HG03045 (cell line): ENCODE results near the gene TBC1D13.
"Not testable (repeated sequence)": the region's sequence is repeated elsewhere in the genome, so short reads cannot be mapped to it uniquely, and the experiment has no call there.

Source experiments
- ATAC-seq: cut with Tn5 transposase; IDR thresholded peaks from one replicate; pipeline ENCODE4 v1.9.1; 2021; ENCODE audit warnings: mild to moderate bottlenecking, moderate library complexity; ENCODE audit not compliant: unreplicated experiment

Gene TBC1D13, protein sequence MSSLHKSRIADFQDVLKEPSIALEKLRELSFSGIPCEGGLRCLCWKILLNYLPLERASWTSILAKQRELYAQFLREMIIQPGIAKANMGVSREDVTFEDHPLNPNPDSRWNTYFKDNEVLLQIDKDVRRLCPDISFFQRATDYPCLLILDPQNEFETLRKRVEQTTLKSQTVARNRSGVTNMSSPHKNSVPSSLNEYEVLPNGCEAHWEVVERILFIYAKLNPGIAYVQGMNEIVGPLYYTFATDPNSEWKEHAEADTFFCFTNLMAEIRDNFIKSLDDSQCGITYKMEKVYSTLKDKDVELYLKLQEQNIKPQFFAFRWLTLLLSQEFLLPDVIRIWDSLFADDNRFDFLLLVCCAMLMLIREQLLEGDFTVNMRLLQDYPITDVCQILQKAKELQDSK

GRCh38 chr9:128786681-128787601, at the start of gene TBC1D13:
TSS of gene TBC1D13 (plus strand) at chr9:128787253. CDS start at chr9:128787354, 101 bp downstream.
- peak; percentile 89 for ATAC-seq

GRCh38 chr9:128742401-128742800, 44.7 kb upstream of the TBC1D13 start:
- no peak for ATAC-seq

DNA sequence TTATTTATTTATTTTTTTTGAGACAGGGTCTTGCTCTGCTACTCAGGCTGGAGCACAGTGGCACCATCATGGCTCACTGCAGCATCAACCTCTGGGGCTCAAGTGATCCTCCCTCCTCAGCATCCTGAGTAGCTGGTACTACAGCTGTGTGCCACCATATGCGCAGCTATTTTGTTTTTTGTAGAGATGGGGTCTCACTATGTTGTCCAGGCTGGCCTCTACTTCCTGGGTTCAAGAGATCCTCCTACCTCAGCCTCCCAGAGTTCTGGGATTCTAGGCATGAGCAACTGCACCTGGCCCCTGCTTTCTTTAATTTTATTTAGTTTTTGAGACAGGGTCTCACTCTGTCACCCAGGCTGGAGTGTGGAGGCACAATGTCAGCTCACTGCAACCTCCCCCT, 43.6 kb upstream of the TBC1D13 start:
- no peak for ATAC-seq

GRCh38 chr9:128747241-128747640, 39.8 kb upstream of the TBC1D13 start:
- ATAC-seq, result no peak

- ATAC-seq, result no peak
These were observed 36.0 kb upstream of the TBC1D13 start for GRCh38 chr9:128750926-128751595.

GRCh38 chr9:128753627-128754026, 33.4 kb upstream of the TBC1D13 start:
- no peak for ATAC-seq

DNA sequence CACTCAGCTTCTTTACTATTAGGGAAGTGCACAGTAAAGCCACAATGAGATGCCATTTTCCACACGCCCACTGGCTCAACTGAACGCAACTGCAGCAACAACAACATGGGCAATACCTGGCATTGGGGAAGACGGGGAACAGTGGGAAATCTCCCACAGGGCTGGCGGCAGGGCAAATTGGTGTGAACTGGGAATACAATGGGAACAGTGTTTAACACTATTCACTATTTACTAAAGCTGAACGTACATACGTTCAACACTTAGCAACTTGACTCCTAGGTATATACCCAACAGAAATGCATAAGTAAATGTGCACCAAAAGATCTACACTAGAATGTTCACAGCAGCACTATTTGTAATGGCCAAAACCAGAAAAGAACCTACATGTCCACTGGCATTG, 29.5 kb upstream of the TBC1D13 start:
- ATAC-seq, result no peak

DNA sequence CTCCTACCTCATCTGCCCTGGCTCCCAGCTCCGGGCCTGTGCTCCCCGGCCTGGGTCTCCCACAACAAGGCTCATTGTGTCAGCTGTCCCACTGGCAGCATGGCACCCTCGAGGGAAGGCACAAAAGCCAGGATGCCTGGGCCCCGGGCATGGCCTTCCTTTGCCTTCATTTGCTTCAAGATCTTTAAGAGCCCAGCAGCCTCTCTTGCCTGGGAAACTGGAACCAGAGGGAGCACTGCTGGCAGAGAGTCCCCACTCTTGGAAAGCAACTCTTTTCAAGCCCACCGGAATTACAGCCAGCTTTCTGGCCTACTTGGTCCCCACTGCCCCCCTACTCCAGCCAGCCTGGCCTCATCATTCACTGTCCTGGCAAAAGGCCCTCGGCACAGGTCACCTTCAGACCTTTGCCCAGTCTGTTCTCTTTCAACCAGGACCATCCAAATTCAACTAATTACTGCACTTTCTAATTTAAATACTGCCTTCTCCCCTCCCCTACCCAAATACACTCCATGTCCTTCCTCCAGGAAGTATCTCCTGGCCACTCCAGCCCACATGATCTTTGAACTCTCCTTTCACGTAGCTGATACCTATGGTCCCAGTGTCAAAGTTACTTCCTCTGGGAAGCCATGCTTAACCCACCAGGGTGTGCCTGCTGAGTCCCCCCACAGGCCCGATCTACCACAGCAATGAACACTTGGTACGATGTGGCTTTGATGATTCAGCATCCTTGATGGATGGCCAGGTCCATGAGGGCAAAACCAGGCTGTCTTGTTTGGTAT, 24.2 kb upstream of the TBC1D13 start:
- no peak for ATAC-seq

DNA sequence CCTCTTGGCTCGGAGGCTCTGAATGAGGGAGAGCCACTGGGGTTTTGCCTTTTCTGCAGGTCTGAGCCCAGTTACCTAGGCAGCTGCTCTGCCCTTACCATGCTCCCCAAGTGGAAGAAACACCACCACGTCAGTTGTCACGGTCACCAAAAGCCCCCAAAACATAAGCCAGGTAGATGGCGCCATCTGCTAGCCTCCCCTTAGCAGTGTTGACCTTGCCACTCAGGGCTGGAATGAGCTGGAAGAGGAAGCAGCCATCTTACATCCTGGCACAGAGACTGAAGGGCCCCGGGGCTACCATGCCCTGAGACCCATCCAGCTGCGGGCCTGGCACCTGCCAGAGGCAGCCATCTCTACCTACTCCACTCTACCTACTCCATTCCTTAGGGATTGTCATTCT, 22.7 kb upstream of the TBC1D13 start:
- no peak for ATAC-seq

DNA sequence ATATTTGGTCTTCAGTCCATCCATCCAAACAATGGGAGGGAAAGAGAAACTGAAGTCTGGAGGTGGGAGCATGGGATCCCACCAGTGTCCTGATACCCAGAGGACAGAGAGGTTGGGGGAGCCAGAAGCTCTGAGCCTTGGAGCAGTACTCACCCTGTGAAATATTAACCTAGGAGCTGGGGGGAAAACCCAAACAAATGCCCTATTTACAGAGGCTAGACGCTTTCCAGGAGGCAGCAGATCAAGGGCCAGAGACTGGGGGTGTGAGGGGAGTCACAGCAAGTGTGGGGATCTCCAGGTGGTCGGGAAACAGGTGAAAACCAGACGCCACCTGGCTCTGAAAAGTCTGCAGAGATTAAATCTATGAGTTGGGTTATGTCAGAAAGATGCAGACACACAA, 21.6 kb upstream of the TBC1D13 start:
- no peak for ATAC-seq

GRCh38 chr9:128768606-128769005, 18.4 kb upstream of the TBC1D13 start:
- ATAC-seq, result no peak

GRCh38 chr9:128770286-128771030, 16.6 kb upstream of the TBC1D13 start:
- no peak for ATAC-seq

- ATAC-seq, result peak; percentile 36
These were observed 15.8 kb upstream of the TBC1D13 start for GRCh38 chr9:128771094-128771721.

DNA sequence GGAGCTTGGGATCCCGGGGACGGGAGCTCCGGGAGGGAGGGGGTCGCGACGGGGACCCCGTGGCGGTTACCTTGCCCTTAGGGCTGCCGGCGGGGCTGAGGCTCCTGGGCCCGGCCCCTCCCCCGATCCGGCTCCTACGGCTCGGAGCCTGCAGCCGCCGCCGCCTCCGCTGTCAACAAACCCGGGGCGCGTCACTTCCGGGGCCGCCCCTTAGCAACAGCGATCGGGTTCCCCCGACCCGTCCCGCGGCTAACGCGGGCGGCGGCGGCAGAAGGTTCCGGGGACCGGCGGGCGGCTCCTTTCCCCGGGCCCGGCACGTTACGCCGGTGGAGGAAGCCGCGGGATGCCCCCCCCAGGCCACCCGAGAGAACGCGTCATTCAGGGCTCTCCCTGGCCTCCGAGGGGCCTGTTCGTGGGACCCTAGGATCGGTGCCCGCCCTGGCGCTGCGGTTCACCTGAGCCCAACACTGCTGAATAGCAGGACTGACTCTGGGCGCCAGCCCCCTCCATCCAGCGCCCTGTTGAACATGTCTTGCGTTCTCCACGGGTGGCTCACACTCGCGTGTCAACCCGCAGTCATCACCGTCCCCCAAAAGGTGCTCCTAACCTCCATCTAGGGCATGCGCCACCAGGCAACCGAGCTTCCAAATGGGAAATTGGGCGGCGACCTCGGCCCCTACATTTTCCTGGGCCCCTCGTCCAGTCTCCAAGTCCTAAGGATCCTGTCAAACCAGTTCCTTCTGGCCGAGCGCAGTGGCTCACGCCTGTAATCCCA, 15.1 kb upstream of the TBC1D13 start, which contains the start of gene ZER1:
Gene ZER1, minus strand, starts transcription at position 183 of the 775 bp plus-strand sequence. CDS start 16,362 bp downstream, outside the sequence.
- ATAC-seq, result peak; percentile 92

DNA sequence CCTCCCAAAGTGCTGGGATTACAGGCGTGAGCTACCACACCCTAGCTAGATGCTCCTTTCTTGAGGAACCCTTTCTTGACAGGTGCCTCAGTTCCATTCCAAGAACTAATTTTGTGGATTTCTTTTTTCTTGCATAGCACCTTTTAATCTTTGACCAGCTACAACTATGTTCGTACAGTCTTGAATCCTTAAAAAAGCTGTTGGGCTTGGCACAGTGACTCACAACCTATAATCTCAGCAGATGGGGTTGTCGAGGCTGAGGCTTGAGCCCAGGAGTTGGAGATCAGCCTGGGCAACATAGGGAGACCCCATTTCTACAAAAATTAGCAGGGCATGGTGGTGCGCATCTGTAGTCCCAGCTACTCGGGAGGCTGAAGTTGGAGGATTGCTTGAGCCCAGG, 14.0 kb upstream of the TBC1D13 start:
- no peak for ATAC-seq

- ATAC-seq, result no peak
These were observed 12.2 kb upstream of the TBC1D13 start for GRCh38 chr9:128774804-128775203.

DNA sequence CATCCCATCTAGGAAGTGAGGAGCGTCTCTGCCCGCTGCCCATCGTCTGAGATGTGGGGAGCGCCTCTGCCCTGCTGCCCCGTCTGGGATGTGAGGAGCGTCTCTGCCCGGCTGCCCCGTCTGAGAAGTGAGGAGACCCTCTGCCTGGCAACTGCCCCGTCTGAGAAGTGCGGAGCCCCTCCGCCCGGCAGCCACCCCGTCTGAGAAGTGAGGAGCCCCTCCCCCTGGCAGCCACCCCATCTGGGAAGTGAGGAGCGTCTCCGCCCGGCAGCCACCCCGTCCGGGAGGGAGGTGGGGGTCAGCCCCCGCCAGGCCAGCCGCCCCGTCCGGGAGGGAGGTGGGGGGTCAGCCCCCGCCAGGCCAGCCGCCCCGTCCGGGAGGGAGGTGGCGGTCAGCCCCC, 7.0 kb upstream of the TBC1D13 start:
- ATAC-seq, result not testable (repeated sequence)
